ENCODE results near the gene EPM2A.

The EPM2A gene

DNA sequence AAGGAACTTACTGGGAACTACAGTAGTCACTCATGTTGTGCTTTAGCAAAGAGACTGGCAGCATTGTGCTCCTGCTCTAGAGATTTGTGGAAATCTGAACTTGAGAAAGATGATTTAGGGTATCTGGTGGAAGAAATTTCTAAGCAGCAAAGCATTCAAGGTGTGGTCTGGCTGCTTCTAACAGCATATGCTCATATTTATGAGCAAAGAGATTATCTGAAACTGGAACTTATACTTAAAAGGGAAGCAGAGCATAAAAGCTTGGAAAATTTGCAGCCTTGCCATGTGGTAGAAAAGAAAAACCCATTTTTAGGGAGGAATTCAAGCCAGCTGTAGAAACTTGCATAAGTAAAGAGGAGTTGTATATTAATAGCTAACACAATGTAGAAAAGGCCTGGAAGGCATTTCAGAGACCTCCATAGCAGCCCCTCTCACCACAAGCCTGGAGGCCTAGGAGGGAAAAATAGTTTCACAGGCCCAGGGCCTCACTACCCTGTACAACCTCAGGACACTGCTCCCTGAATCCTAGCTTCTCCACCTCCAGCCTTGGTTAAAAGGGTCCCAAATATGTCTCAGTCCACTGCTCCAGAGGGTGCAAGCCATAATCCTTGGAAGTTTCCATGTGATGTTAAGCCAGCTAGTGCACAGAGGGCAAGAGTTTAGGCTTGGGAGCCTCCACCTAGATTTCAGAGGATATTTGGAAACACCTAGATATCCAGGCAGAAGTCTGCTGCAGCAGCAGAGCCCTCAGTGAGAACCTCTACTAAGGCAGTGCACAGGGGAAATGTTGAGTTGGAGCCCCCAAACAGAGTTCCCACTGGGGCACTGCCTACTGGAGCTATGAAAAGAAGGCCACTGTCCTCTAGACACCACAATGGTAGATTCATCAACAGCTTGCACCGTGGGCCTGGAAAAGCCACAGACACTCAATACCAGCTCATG, 6.6 kb downstream of the EPM2A start:
- no peak overlapping the region for H3K4me3 ChIP-seq (ENCODE audit: low read depth, low read length)
- DNase-seq (ENCODE audit: low read depth): no peak
- TF ChIP-seq, protein P1, sequence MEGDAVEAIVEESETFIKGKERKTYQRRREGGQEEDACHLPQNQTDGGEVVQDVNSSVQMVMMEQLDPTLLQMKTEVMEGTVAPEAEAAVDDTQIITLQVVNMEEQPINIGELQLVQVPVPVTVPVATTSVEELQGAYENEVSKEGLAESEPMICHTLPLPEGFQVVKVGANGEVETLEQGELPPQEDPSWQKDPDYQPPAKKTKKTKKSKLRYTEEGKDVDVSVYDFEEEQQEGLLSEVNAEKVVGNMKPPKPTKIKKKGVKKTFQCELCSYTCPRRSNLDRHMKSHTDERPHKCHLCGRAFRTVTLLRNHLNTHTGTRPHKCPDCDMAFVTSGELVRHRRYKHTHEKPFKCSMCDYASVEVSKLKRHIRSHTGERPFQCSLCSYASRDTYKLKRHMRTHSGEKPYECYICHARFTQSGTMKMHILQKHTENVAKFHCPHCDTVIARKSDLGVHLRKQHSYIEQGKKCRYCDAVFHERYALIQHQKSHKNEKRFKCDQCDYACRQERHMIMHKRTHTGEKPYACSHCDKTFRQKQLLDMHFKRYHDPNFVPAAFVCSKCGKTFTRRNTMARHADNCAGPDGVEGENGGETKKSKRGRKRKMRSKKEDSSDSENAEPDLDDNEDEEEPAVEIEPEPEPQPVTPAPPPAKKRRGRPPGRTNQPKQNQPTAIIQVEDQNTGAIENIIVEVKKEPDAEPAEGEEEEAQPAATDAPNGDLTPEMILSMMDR (IDR thresholded peaks at IDR 0.05; ENCODE audit: low read depth, low read length): no peak
- TF ChIP-seq, protein P2, sequence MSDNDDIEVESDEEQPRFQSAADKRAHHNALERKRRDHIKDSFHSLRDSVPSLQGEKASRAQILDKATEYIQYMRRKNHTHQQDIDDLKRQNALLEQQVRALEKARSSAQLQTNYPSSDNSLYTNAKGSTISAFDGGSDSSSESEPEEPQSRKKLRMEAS (IDR thresholded peaks at IDR 0.05; ENCODE audit: low read depth, low read length): no peak
- TF ChIP-seq POLR2A (IDR thresholded peaks at IDR 0.05; ENCODE audit: extremely low read depth, insufficient read length): no peak
- TF ChIP-seq MYC (IDR thresholded peaks at IDR 0.05; ENCODE audit: low read depth, low read length): no peak

DNA sequence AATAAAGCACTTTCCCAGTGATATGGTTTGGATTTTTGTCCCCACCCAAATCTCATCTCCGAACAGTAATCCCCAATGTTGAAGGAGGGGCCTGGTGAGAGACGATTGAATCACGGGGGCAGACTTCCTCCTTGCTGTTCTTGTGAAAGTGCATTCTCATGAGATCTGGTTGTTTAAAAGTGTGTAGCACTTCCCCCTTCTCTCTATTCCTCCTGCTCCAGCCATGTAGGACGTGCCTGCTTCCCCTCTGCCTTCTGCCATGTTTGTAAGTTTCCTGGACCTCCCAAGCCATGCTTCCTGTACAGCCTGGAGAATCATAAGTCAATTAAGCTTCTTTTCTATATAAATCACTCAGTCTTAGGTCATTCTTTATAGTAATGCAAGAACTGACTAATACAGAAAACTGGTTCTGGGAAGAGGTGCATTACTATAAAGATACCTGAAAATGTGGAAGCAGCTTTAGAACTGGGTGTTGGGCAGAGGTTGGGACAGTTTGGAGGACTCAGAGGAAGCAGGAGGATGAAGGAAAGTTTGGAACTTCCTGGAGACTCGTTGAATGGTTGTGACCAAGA, 7.4 kb downstream of the EPM2A start:
- H3K4me3 ChIP-seq (ENCODE audit: low read depth, low read length): no peak overlapping the region
- no peak for TF ChIP-seq MYC (IDR thresholded peaks at IDR 0.05; ENCODE audit: low read depth, low read length)
- TF ChIP-seq, protein P2 (IDR thresholded peaks at IDR 0.05; ENCODE audit: low read depth, low read length): no peak
- DNase-seq (ENCODE audit: low read depth): peak; percentile 42

DNA sequence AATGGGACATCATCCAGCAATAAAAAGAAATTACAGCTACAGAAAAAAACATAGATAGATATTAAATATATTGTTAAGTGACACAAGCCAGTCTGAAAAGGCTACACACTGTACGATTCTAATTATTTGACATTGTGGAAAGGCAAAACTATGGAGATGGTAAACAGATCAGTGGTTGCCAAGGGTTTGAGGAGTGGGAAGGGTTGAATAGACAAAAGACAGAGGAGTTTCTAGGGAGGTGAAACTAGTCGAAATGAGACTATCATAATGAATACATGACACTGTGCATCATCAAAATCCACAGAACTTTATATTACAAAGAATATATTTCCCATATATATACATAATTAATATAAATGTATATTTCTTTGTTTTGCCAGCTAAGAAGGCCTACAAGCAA, 9.8 kb downstream of the EPM2A start:
- no peak for TF ChIP-seq POLR2A (IDR thresholded peaks at IDR 0.05; ENCODE audit: extremely low read depth, insufficient read length)
- TF ChIP-seq, protein P2 (IDR thresholded peaks at IDR 0.05; ENCODE audit: low read depth, low read length): no peak
- TF ChIP-seq, protein P1 (IDR thresholded peaks at IDR 0.05; ENCODE audit: low read depth, low read length): no peak
- no peak for TF ChIP-seq MYC (IDR thresholded peaks at IDR 0.05; ENCODE audit: low read depth, low read length)

DNA sequence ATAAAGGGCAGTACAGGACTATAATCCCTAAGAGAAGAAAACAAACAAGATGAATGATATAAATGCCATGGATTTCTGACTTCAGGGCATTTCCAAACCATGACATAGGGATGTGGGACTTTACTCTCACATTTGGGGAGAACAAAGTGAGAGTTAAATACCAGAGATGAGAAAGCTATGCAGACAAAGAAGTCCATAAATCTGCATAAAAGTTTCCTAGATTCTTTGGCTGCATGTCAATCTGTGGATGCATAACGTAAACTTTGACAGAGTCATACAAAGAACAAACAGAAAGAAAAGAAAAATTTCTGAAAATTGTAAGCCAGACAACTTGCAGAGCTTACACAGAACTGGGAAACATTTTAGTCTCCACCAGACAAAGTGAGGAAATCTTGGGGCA, 11.7 kb downstream of the EPM2A start:
- no peak overlapping the region for H3K4me3 ChIP-seq (ENCODE audit: low read depth, low read length)
- DNase-seq (ENCODE audit: low read depth): no peak
- TF ChIP-seq, protein P2 (IDR thresholded peaks at IDR 0.05; ENCODE audit: low read depth, low read length): no peak
- TF ChIP-seq, protein P1 (IDR thresholded peaks at IDR 0.05; ENCODE audit: low read depth, low read length): no peak
- TF ChIP-seq MYC (IDR thresholded peaks at IDR 0.05; ENCODE audit: low read depth, low read length) (no peak), POLR2A (IDR thresholded peaks at IDR 0.05; ENCODE audit: extremely low read depth, insufficient read length) (no peak)

More for the DNA sequence above, 9.8 kb downstream of the EPM2A start:
- no peak overlapping the region for H3K4me3 ChIP-seq (ENCODE audit: low read depth, low read length)
- no peak for DNase-seq (ENCODE audit: low read depth)

DNA sequence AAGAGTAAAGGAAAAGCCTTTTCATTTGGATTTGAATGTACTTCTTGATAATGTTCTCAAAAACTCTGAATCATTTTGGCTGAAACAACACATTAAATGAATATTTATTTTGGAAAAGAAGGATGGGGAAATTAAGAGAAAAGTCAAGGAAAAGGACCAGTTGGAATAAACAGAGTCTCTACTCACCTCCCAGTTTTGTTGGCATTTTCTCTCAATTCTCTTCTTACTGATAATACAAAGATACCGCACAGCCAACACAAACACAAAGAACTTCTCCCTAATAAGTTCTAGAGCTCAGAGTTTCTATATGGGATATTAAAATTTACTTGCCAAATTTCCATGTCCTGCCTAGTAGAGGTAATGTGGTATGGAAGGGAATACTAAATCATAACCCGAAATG, 13.1 kb downstream of the EPM2A start:
- no peak overlapping the region for H3K4me3 ChIP-seq (ENCODE audit: low read depth, low read length)
- TF ChIP-seq POLR2A (IDR thresholded peaks at IDR 0.05; ENCODE audit: extremely low read depth, insufficient read length) (no peak), MYC (IDR thresholded peaks at IDR 0.05; ENCODE audit: low read depth, low read length) (no peak)
- TF ChIP-seq, protein P2 (IDR thresholded peaks at IDR 0.05; ENCODE audit: low read depth, low read length): no peak
- TF ChIP-seq, protein P1 (IDR thresholded peaks at IDR 0.05; ENCODE audit: low read depth, low read length): no peak
- no peak for DNase-seq (ENCODE audit: low read depth)

DNA sequence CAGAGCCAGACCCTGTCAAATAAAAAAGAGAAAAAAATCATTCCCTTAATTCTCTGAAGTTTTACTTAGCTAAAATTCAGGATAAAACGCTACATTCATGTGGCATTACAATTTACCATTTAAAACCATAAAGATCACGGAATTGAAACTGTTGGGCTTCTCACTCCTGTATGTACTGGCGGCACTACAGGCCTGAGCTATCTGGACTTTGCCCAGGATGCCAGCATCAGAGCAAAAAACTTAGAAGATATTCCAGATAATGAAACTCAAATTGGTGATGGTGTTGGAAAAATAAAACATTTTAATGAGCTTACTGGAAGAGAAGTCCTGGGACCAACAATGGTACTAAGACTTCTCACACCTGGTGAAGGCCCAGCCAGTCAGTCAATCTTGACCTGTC, 14.2 kb downstream of the EPM2A start:
- TF ChIP-seq, protein P2 (IDR thresholded peaks at IDR 0.05; ENCODE audit: low read depth, low read length): no peak
- TF ChIP-seq, protein P1 (IDR thresholded peaks at IDR 0.05; ENCODE audit: low read depth, low read length): no peak
- TF ChIP-seq MYC (IDR thresholded peaks at IDR 0.05; ENCODE audit: low read depth, low read length) (no peak), POLR2A (IDR thresholded peaks at IDR 0.05; ENCODE audit: extremely low read depth, insufficient read length) (no peak)
- no peak overlapping the region for H3K4me3 ChIP-seq (ENCODE audit: low read depth, low read length)
- no peak for DNase-seq (ENCODE audit: low read depth)
